Memory B cell (primary cell): Measurements from ENCODE around the gene ARHGDIG.
"Not testable (repeated sequence)": the region's sequence is repeated elsewhere in the genome, so short reads cannot be mapped to it uniquely, and the experiment has no call there.

Source experiments
- ATAC-seq: fragments of 150-1000 bp; cut with Tn5 transposase; 2 replicates; pipeline ENCODE4 v1.10.0; 2021; ENCODE audit warnings: low read depth, mild to moderate bottlenecking, moderate library complexity
- DNase-seq, 2 donors: peaks; one replicate each; pipeline ENCODE4 v3.0.0; 2022; ENCODE audit warnings: low spot score in 2 of 2
- H3K27ac Mint-ChIP-seq: one replicate; pipeline ENCODE4 v1.8.0; 2022; ENCODE audit warnings: mild to moderate bottlenecking, moderate library complexity, mixed read lengths
- H3K27me3 Mint-ChIP-seq: one replicate; pipeline ENCODE4 v1.8.0; 2022; ENCODE audit warnings: mixed read lengths
- H3K36me3 Mint-ChIP-seq: one replicate; pipeline ENCODE4 v1.8.0; 2022; ENCODE audit warnings: mild to moderate bottlenecking, mixed read lengths
- H3K4me1 Mint-ChIP-seq: one replicate; pipeline ENCODE4 v1.8.0; 2022; ENCODE audit warnings: mixed read lengths
- H3K4me3 Mint-ChIP-seq: one replicate; pipeline ENCODE4 v1.8.0; 2022; ENCODE audit warnings: mild to moderate bottlenecking, moderate library complexity, mixed read lengths
- H3K9me3 Mint-ChIP-seq: one replicate; pipeline ENCODE4 v1.8.0; 2022; ENCODE audit warnings: mixed read lengths

Gene ARHGDIG

GRCh38 chr16:258091-258490 is 22.3 kb upstream of the ARHGDIG start:
- not testable (repeated sequence) for H3K27me3 Mint-ChIP-seq, ATAC-seq, H3K4me1 Mint-ChIP-seq, H3K9me3 Mint-ChIP-seq, DNase-seq, H3K27ac Mint-ChIP-seq, H3K4me3 Mint-ChIP-seq
- H3K36me3 Mint-ChIP-seq: peaks cover 16% of the 10 kb centered on the region

GRCh38 chr16:259226-259625 is 21.2 kb upstream of the ARHGDIG start:
- no peaks in the 10 kb centered on the region for H3K4me1 Mint-ChIP-seq
- no peak overlapping the region for H3K4me3 Mint-ChIP-seq
- H3K27ac Mint-ChIP-seq: no peak overlapping the region
- no peaks in the 10 kb centered on the region for H3K9me3 Mint-ChIP-seq
- no peaks in the 10 kb centered on the region for H3K27me3 Mint-ChIP-seq
- DNase-seq (no peak), ATAC-seq (no peak)
- peaks cover 19% of the 10 kb centered on the region for H3K36me3 Mint-ChIP-seq

GRCh38 chr16:259814-260253 is 20.6 kb upstream of the ARHGDIG start:
- no peaks in the 10 kb centered on the region for H3K9me3 Mint-ChIP-seq
- no peak overlapping the region for H3K4me3 Mint-ChIP-seq
- peaks cover 19% of the 10 kb centered on the region for H3K36me3 Mint-ChIP-seq
- no peaks in the 10 kb centered on the region for H3K27me3 Mint-ChIP-seq
- no peak for DNase-seq
- H3K27ac Mint-ChIP-seq: no peak overlapping the region
- no peak for ATAC-seq
- H3K4me1 Mint-ChIP-seq: no peaks in the 10 kb centered on the region

GRCh38 chr16:260326-260725 is 20.1 kb upstream of the ARHGDIG start:
- Mint-ChIP-seq H3K27ac (no peak overlapping the region), H3K9me3 (no peaks in the 10 kb centered on the region), H3K4me1 (no peaks in the 10 kb centered on the region), H3K36me3 (peaks cover 16% of the 10 kb centered on the region), H3K4me3 (no peak overlapping the region), H3K27me3 (no peaks in the 10 kb centered on the region)
- no peak for DNase-seq
- ATAC-seq: no peak

- no peak for DNase-seq
- Mint-ChIP-seq H3K36me3 (peaks cover 13% of the 10 kb centered on the region), H3K27me3 (no peaks in the 10 kb centered on the region), H3K27ac (no peak overlapping the region), H3K9me3 (no peaks in the 10 kb centered on the region), H3K4me1 (peaks cover 2% of the 10 kb centered on the region), H3K4me3 (no peak overlapping the region)
- ATAC-seq: no peak
Measured at GRCh38 chr16:261031-261691, 19.2 kb upstream of the ARHGDIG start.

GRCh38 chr16:262121-262745 is 18.2 kb upstream of the ARHGDIG start:
- Mint-ChIP-seq H3K9me3 (no peaks in the 10 kb centered on the region), H3K4me1 (peaks cover 3% of the 10 kb centered on the region), H3K27ac (no peak overlapping the region), H3K27me3 (no peaks in the 10 kb centered on the region), H3K4me3 (no peak overlapping the region), H3K36me3 (peaks cover 12% of the 10 kb centered on the region)
- ATAC-seq (no peak), DNase-seq (no peak)

- H3K36me3 Mint-ChIP-seq: peaks cover 12% of the 10 kb centered on the region
- DNase-seq: no peak
- H3K4me3 Mint-ChIP-seq: no peak overlapping the region
- peaks cover 5% of the 10 kb centered on the region for H3K4me1 Mint-ChIP-seq
- H3K27ac Mint-ChIP-seq: no peak overlapping the region
- no peaks in the 10 kb centered on the region for H3K27me3 Mint-ChIP-seq
- H3K9me3 Mint-ChIP-seq: no peaks in the 10 kb centered on the region
- ATAC-seq: no peak
Measured at GRCh38 chr16:263182-263774, 17.1 kb upstream of the ARHGDIG start.

GRCh38 chr16:263944-264343 is 16.4 kb upstream of the ARHGDIG start:
- DNase-seq (no peak), ATAC-seq (no peak)
- peaks cover 12% of the 10 kb centered on the region for H3K36me3 Mint-ChIP-seq
- peaks cover 5% of the 10 kb centered on the region for H3K4me1 Mint-ChIP-seq
- no peaks in the 10 kb centered on the region for H3K27me3 Mint-ChIP-seq
- no peak overlapping the region for H3K4me3 Mint-ChIP-seq
- no peaks in the 10 kb centered on the region for H3K9me3 Mint-ChIP-seq
- no peak overlapping the region for H3K27ac Mint-ChIP-seq

GRCh38 chr16:264440-264951 is 15.9 kb upstream of the ARHGDIG start:
- Mint-ChIP-seq H3K27ac (no peak overlapping the region), H3K36me3 (peaks cover 12% of the 10 kb centered on the region), H3K27me3 (no peaks in the 10 kb centered on the region), H3K9me3 (no peaks in the 10 kb centered on the region), H3K4me3 (no peak overlapping the region), H3K4me1 (peaks cover 5% of the 10 kb centered on the region)
- DNase-seq: no peak
- no peak for ATAC-seq

GRCh38 chr16:265002-265529 is 15.3 kb upstream of the ARHGDIG start:
- DNase-seq (no peak), ATAC-seq (no peak)
- H3K9me3 Mint-ChIP-seq: no peaks in the 10 kb centered on the region
- H3K36me3 Mint-ChIP-seq: peaks cover 12% of the 10 kb centered on the region
- peaks cover 5% of the 10 kb centered on the region for H3K4me1 Mint-ChIP-seq
- H3K27me3 Mint-ChIP-seq: no peaks in the 10 kb centered on the region
- H3K4me3 Mint-ChIP-seq: no peak overlapping the region
- no peak overlapping the region for H3K27ac Mint-ChIP-seq

GRCh38 chr16:265711-266110 is 14.7 kb upstream of the ARHGDIG start:
- Mint-ChIP-seq H3K9me3 (no peaks in the 10 kb centered on the region), H3K27me3 (no peaks in the 10 kb centered on the region), H3K4me3 (no peak overlapping the region), H3K4me1 (peaks cover 5% of the 10 kb centered on the region), H3K36me3 (peaks cover 10% of the 10 kb centered on the region), H3K27ac (no peak overlapping the region)
- DNase-seq: no peak
- ATAC-seq: no peak

GRCh38 chr16:266258-267164 is 13.9 kb upstream of the ARHGDIG start:
- Mint-ChIP-seq H3K27me3 (no peaks in the 10 kb centered on the region), H3K4me3 (no peak overlapping the region)
- ATAC-seq: no peak

GRCh38 chr16:267562-267961 is 12.8 kb upstream of the ARHGDIG start:
- H3K4me1 Mint-ChIP-seq, ATAC-seq, H3K36me3 Mint-ChIP-seq, H3K4me3 Mint-ChIP-seq, H3K27ac Mint-ChIP-seq, H3K27me3 Mint-ChIP-seq, H3K9me3 Mint-ChIP-seq, DNase-seq: not testable (repeated sequence)

More at GRCh38 chr16:266258-267164, 13.9 kb upstream of the ARHGDIG start:
- Mint-ChIP-seq H3K9me3 (no peaks in the 10 kb centered on the region), H3K36me3 (peaks cover 9% of the 10 kb centered on the region), H3K27ac (no peak overlapping the region), H3K4me1 (peaks cover 5% of the 10 kb centered on the region)
- no peak for DNase-seq
